Fibroblast of lung (primary cell): ENCODE measurements around the gene HSD3B2. TPM values are rescaled to one million over a fixed set of nuclear protein-coding genes. Genes with fewer than 3 reads are reported as not detected.

Experiments
- DNase-seq, 2 donors: peaks; one replicate each; pipeline versions ENCODE4 v3.0.0 to v3.0.0-alpha.2; 2010; ENCODE audit warnings: low read depth in 2 of 2
- H2AFZ ChIP-seq: 2 replicates; pipeline ENCODE4 v1.5.1; 2012; ENCODE audit warnings: low read length, control low read depth, inconsistent platforms
- H3K27ac ChIP-seq: 2 replicates; pipeline ENCODE4 v1.5.1; 2011; ENCODE audit warnings: low read length, control low read depth; ENCODE audit not compliant: insufficient read depth
- H3K27me3 ChIP-seq: 2 replicates; pipeline ENCODE4 v1.5.1; 2011; ENCODE audit warnings: mild to moderate bottlenecking, low read length; ENCODE audit not compliant: control insufficient read depth, insufficient read depth
- H3K36me3 ChIP-seq: 2 replicates; pipeline ENCODE4 v1.5.1; 2011; ENCODE audit warnings: low read length; ENCODE audit not compliant: control insufficient read depth, insufficient read depth
- H3K4me1 ChIP-seq: 2 replicates; pipeline ENCODE4 v1.5.1; 2011; ENCODE audit warnings: low read length; ENCODE audit not compliant: control insufficient read depth, insufficient read depth; ENCODE audit errors: extremely low read depth
- H3K4me2 ChIP-seq: 2 replicates; pipeline ENCODE4 v1.5.1; 2011; ENCODE audit warnings: low read length, control low read depth; ENCODE audit not compliant: insufficient read depth; ENCODE audit errors: extremely low read depth
- H3K4me3 ChIP-seq, 4 experiments: fragments of 200-600 bp in 1 of 4; sonication (generic) in 1 of 4; replicated peaks in 1 of 4; 2 replicates each; pipeline ENCODE4 v1.5.1; 2011 to 2016; ENCODE audit warnings: low read length in 4 of 4, low read depth in 3 of 4, mild to moderate bottlenecking in 3 of 4, control low read depth in 2 of 4, inconsistent platforms in 1 of 4, mixed read lengths in 1 of 4; ENCODE audit not compliant: insufficient read depth in 1 of 4; ENCODE audit errors: control extremely low read depth in 1 of 4
- H3K79me2 ChIP-seq: 2 replicates; pipeline ENCODE4 v1.5.1; 2012; ENCODE audit warnings: mild to moderate bottlenecking, low read length, inconsistent platforms; ENCODE audit not compliant: control insufficient read depth, insufficient read depth
- H3K9ac ChIP-seq: 2 replicates; pipeline ENCODE4 v1.5.1; 2011; ENCODE audit warnings: mild to moderate bottlenecking, low read length, control low read depth; ENCODE audit not compliant: insufficient read depth
- H3K9me3 ChIP-seq: 2 replicates; pipeline ENCODE4 v1.5.1; 2012; ENCODE audit warnings: low read depth, low read length; ENCODE audit not compliant: control insufficient read depth, insufficient read depth
- H4K20me1 ChIP-seq: 2 replicates; pipeline ENCODE4 v1.5.1; 2011; ENCODE audit warnings: low read length; ENCODE audit not compliant: control insufficient read depth, insufficient read depth; ENCODE audit errors: extremely low read depth
- EZH2 ChIP-seq: IDR thresholded peaks from 2 replicates; pipeline ENCODE4 v1.5.1; 2012; ENCODE audit warnings: low read length, control low read depth, mild to moderate bottlenecking; ENCODE audit errors: missing control alignments
- polyA plus RNA-seq, 2 donors: library from polyadenylated mRNA; depleted of rRNA in 1 of 2; stranded (reverse) in 1 of 2; unstranded in 1 of 2; fragments of >200 nt; gene quantifications; 2 replicates each; pipeline ENCODE4 v1.2.1, GENCODE V29; 2011 to 2012; ENCODE audit warnings: missing spikeins in 1 of 2
- total RNA-seq: library from RNA; depleted of rRNA; stranded (reverse); fragments of >200 nt; gene quantifications from 2 replicates; pipeline ENCODE4 v1.2.1, GENCODE V29; 2014
- TF ChIP-seq, protein P1 (sequence below), 2 donors: IDR thresholded peaks in 1 of 2; conservative IDR thresholded peaks in 1 of 2; 1 replicate in 1 of 2; 2 replicates in 1 of 2; pipeline ENCODE4 v1.5.1; 2011 to 2012; ENCODE audit warnings: low read length in 2 of 2, control low read depth in 1 of 2, inconsistent platforms in 1 of 2, low read depth in 1 of 2, mild to moderate bottlenecking in 1 of 2

HSD3B2 gene
- total and polyA plus RNA-seq, 2 donors (not counting 1 experiment from before 2014, with no cell fraction given) = not detected

- no peaks in the 10 kb centered on the region for H3K4me1 ChIP-seq
Observed at GRCh38 chr1:119422631-119423030, 7.7 kb downstream of the HSD3B2 start.

DNA sequence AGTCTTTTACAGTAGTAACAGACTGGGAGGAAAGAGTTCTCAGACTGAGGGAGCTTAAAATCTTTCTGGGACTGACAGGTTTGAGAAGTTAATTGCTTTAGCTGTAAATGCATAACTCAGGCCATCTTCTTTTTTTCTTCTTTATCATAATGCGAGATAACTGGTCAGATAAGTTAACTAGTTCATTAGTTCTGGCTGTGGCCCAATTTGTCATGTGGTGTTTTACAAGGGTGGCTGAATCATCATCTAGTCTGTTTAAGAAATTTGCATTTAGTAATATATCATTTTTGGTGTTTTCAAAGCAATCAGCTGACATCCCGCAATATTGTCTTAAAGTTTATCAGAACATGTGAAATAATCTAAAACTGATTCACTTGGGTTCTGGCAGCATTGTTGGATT is 14.0 kb downstream of the HSD3B2 start:
- no peak overlapping the region for H2AFZ ChIP-seq
- H3K9ac ChIP-seq = no peak overlapping the region
- no peaks in the 10 kb centered on the region for H3K27me3 ChIP-seq
- DNase-seq = no peak
- H3K4me1 ChIP-seq = no peaks in the 10 kb centered on the region
- no peak overlapping the region for H3K27ac ChIP-seq
- H3K36me3 ChIP-seq = no peaks in the 10 kb centered on the region
- no peak overlapping the region for H3K4me2 ChIP-seq
- TF ChIP-seq, protein P1, sequence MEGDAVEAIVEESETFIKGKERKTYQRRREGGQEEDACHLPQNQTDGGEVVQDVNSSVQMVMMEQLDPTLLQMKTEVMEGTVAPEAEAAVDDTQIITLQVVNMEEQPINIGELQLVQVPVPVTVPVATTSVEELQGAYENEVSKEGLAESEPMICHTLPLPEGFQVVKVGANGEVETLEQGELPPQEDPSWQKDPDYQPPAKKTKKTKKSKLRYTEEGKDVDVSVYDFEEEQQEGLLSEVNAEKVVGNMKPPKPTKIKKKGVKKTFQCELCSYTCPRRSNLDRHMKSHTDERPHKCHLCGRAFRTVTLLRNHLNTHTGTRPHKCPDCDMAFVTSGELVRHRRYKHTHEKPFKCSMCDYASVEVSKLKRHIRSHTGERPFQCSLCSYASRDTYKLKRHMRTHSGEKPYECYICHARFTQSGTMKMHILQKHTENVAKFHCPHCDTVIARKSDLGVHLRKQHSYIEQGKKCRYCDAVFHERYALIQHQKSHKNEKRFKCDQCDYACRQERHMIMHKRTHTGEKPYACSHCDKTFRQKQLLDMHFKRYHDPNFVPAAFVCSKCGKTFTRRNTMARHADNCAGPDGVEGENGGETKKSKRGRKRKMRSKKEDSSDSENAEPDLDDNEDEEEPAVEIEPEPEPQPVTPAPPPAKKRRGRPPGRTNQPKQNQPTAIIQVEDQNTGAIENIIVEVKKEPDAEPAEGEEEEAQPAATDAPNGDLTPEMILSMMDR (conservative IDR thresholded peaks at IDR 0.05 in 1 of 2, IDR thresholded peaks at IDR 0.05 in 1 of 2; ENCODE audit: low read depth in 1 of 2, low read length in 2 of 2) = no peak
- no peak for TF ChIP-seq EZH2
- H3K79me2 ChIP-seq = no peaks in the 10 kb centered on the region
- H3K9me3 ChIP-seq = no peaks in the 10 kb centered on the region
- no peak overlapping the region for H3K4me3 ChIP-seq
- no peaks in the 10 kb centered on the region for H4K20me1 ChIP-seq

More at GRCh38 chr1:119422631-119423030, 7.7 kb downstream of the HSD3B2 start:
- TF ChIP-seq, protein P1 (conservative IDR thresholded peaks at IDR 0.05 in 1 of 2, IDR thresholded peaks at IDR 0.05 in 1 of 2; ENCODE audit: low read depth in 1 of 2, low read length in 2 of 2) = no peak
- no peak for TF ChIP-seq EZH2
- no peaks in the 10 kb centered on the region for H4K20me1 ChIP-seq
- H3K36me3 ChIP-seq = no peaks in the 10 kb centered on the region
- H3K79me2 ChIP-seq = no peaks in the 10 kb centered on the region
- no peak overlapping the region for H3K4me3 ChIP-seq
- H3K9ac ChIP-seq = no peak overlapping the region
- H3K27me3 ChIP-seq = no peaks in the 10 kb centered on the region
- no peak overlapping the region for H3K27ac ChIP-seq
- no peak overlapping the region for H3K4me2 ChIP-seq
- H3K9me3 ChIP-seq = no peaks in the 10 kb centered on the region
- DNase-seq = no peak
- H2AFZ ChIP-seq = no peak overlapping the region

DNA sequence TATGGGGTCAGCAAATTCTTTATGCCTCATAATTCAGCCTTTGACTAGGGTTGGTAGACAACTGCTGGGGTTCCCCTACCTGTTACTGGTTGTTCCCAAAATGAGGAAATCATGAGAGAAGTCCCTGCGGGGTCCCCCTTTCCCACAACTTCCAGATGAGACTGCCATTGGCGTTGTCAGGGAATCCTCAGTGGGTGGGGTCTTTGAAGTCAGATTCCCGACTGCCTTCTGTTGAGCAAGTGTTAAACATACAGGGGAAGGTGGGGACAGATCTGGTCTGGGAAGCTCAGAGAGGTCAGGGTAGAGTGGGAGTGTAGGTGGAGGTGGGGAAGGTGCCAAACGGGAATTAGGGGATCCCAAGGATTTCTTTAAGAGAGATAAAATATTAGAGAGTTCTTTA is 14.7 kb downstream of the HSD3B2 start:
- TF ChIP-seq EZH2 = no peak
- TF ChIP-seq, protein P1 (conservative IDR thresholded peaks at IDR 0.05 in 1 of 2, IDR thresholded peaks at IDR 0.05 in 1 of 2; ENCODE audit: low read depth in 1 of 2, low read length in 2 of 2) = no peak
- no peaks in the 10 kb centered on the region for H3K36me3 ChIP-seq
- H3K4me3 ChIP-seq = no peak overlapping the region
- H3K9me3 ChIP-seq = no peaks in the 10 kb centered on the region
- H3K27me3 ChIP-seq = no peaks in the 10 kb centered on the region
- no peaks in the 10 kb centered on the region for H4K20me1 ChIP-seq
- H2AFZ ChIP-seq = no peak overlapping the region
- no peaks in the 10 kb centered on the region for H3K4me1 ChIP-seq
- no peak overlapping the region for H3K9ac ChIP-seq
- H3K27ac ChIP-seq = no peak overlapping the region
- no peak for DNase-seq
- no peak overlapping the region for H3K4me2 ChIP-seq
- H3K79me2 ChIP-seq = no peaks in the 10 kb centered on the region
